GM23338 (cell line): ENCODE measurements around the gene VAPA. TPM values are rescaled to one million over a fixed set of nuclear protein-coding genes. Genes with fewer than 3 reads are reported as not detected.

Experiments used
- ATAC-seq: fragments of 200-7000 bp; cut with Tn5 transposase; 3 replicates; pipeline ENCODE4 v1.9.1; 2020
- DNase-seq: peaks from one replicate; pipeline ENCODE4 v3.0.0-alpha.2; 2015; ENCODE audit warnings: low spot score
- H2AFZ ChIP-seq: fragments of 200-600 bp; sonication (generic); 2 replicates; pipeline ENCODE4 v1.8.0; 2016; ENCODE audit warnings: antibody characterized with exemption, mild to moderate bottlenecking, moderate library complexity
- H3F3A ChIP-seq: fragments of 200-600 bp; sonication (generic); replicated peaks from 2 replicates; pipeline ENCODE4 v1.8.0; 2017; ENCODE audit warnings: antibody characterized with exemption, mixed run types, low read depth
- H3K27ac ChIP-seq: fragments of 200-600 bp; sonication (generic); 2 replicates; pipeline ENCODE4 v1.6.1; 2016; ENCODE audit warnings: low read depth
- H3K27me3 ChIP-seq: fragments of 200-600 bp; sonication (generic); 2 replicates; pipeline ENCODE4 v1.8.0; 2016; ENCODE audit warnings: mild to moderate bottlenecking, mixed run types, moderate library complexity; ENCODE audit not compliant: insufficient read depth
- H3K36me3 ChIP-seq: fragments of 200-600 bp; sonication (generic); 2 replicates; pipeline ENCODE4 v1.8.0; 2016; ENCODE audit warnings: mild to moderate bottlenecking; ENCODE audit not compliant: insufficient read depth
- H3K4me1 ChIP-seq: fragments of 200-600 bp; sonication (generic); 2 replicates; pipeline ENCODE4 v1.8.0; 2016; ENCODE audit warnings: mild to moderate bottlenecking, moderate library complexity; ENCODE audit not compliant: insufficient read depth
- H3K4me2 ChIP-seq: fragments of 200-600 bp; sonication (generic); 2 replicates; pipeline ENCODE4 v1.7.1; 2017; ENCODE audit warnings: mixed run types
- H3K4me3 ChIP-seq: fragments of 200-600 bp; sonication (generic); 2 replicates; pipeline ENCODE4 v1.6.1; 2016; ENCODE audit warnings: mixed run types
- H3K79me2 ChIP-seq: fragments of 200-600 bp; sonication (generic); replicated peaks from 2 replicates; pipeline ENCODE4 v1.8.0; 2017; ENCODE audit warnings: mild to moderate bottlenecking; ENCODE audit not compliant: insufficient read depth
- H3K9me2 ChIP-seq: fragments of 200-600 bp; sonication (generic); 2 replicates; pipeline ENCODE4 v1.8.0; 2017; ENCODE audit not compliant: insufficient read depth
- H4K20me1 ChIP-seq: fragments of 200-600 bp; sonication (generic); replicated peaks from 2 replicates; pipeline ENCODE4 v1.8.0; 2017; ENCODE audit warnings: mild to moderate bottlenecking; ENCODE audit not compliant: insufficient read depth
- H3K27ac Mint-ChIP-seq: 2 replicates; pipeline ENCODE4 v1.8.0; 2020; ENCODE audit warnings: inconsistent platforms, mild to moderate bottlenecking, moderate library complexity, mixed read lengths
- H3K27me3 Mint-ChIP-seq: 3 replicates; pipeline ENCODE4 v1.8.0; 2022; ENCODE audit warnings: low read depth, mild to moderate bottlenecking, moderate library complexity, mixed read lengths, inconsistent platforms; ENCODE audit not compliant: insufficient read depth, poor library complexity
- H3K36me3 Mint-ChIP-seq: 3 replicates; pipeline ENCODE4 v1.8.0; 2021; ENCODE audit warnings: low read depth, mild to moderate bottlenecking, inconsistent platforms, moderate library complexity, mixed read lengths
- H3K4me1 Mint-ChIP-seq: 3 replicates; pipeline ENCODE4 v1.8.0; 2020; ENCODE audit warnings: mild to moderate bottlenecking, inconsistent platforms, mixed read lengths
- H3K4me3 Mint-ChIP-seq: 3 replicates; pipeline ENCODE4 v1.8.0; 2021; ENCODE audit warnings: moderate library complexity, mild to moderate bottlenecking, inconsistent platforms, mixed read lengths
- H3K9me3 Mint-ChIP-seq: 3 replicates; pipeline ENCODE4 v1.8.0; 2020; ENCODE audit warnings: moderate library complexity, mild to moderate bottlenecking, inconsistent platforms, mixed read lengths
- CREB1 ChIP-seq: fragments of 250-450 bp; sonication (Bioruptor Pico); IDR thresholded peaks from 2 replicates; pipeline ENCODE4 v1.5.0; 2020; ENCODE audit warnings: low read depth, mild to moderate bottlenecking, moderate library complexity
- CTCF ChIP-seq, 2 experiments: fragments of 200-600 bp in 1 of 2; sonication (generic) in 1 of 2; conservative IDR thresholded peaks; 2 replicates each; pipeline versions ENCODE4 v1.5.1 to v1.6.1; 2016 to 2017; ENCODE audit warnings: antibody characterized with exemption in 2 of 2, low read depth in 2 of 2, mild to moderate bottlenecking in 2 of 2, moderate library complexity in 1 of 2
- ETS1 ChIP-seq: IDR thresholded peaks from 2 replicates; pipeline ENCODE4 v1.6.1; 2016; ENCODE audit warnings: antibody characterized with exemption
- EZH2phosphoT487 ChIP-seq: fragments of 200-600 bp; sonication (generic); IDR thresholded peaks from one replicate; pipeline ENCODE4 v1.8.1; 2018; ENCODE audit warnings: antibody characterized with exemption; ENCODE audit not compliant: unreplicated experiment
- JUNB ChIP-seq: IDR thresholded peaks from one replicate; pipeline ENCODE4 v1.6.1; 2016; ENCODE audit warnings: antibody characterized with exemption; ENCODE audit not compliant: unreplicated experiment
- NANOG ChIP-seq: IDR thresholded peaks from 2 replicates; pipeline ENCODE4 v1.6.1; 2016; ENCODE audit warnings: antibody characterized with exemption, borderline replicate concordance
- POLR2AphosphoS5 ChIP-seq: IDR thresholded peaks from 2 replicates; pipeline ENCODE4 v1.6.1; 2016; ENCODE audit warnings: antibody characterized with exemption, low read depth
- REST ChIP-seq: IDR thresholded peaks from one replicate; pipeline ENCODE4 v1.6.1; 2018; ENCODE audit warnings: antibody characterized with exemption; ENCODE audit not compliant: unreplicated experiment
- ZNF114 ChIP-seq: fragments of 250-450 bp; sonication (Bioruptor Pico); IDR thresholded peaks from 2 replicates; pipeline ENCODE4 v1.5.0; 2020; ENCODE audit warnings: mild to moderate bottlenecking, moderate library complexity
- ZNF331 ChIP-seq: fragments of 250-450 bp; sonication (Bioruptor Pico); IDR thresholded peaks from 2 replicates; pipeline ENCODE4 v1.5.0; 2020; ENCODE audit warnings: low read depth, mild to moderate bottlenecking, moderate library complexity
- polyA plus RNA-seq: library from polyadenylated mRNA; unstranded; fragments of >200 nt; fragmentation: Nextera tagmentation; extraction: Ambion mirVana; gene quantifications from 2 replicates; pipeline ENCODE4 v1.2.1, GENCODE V29; 2016
- total RNA-seq: library from RNA; depleted of rRNA; stranded (reverse); fragments of >200 nt; shearing (Covaris generic); gene quantifications from 2 replicates; pipeline ENCODE4 v1.2.3, GENCODE V29; 2014

Gene VAPA
- total and polyA plus RNA-seq, 2 experiments from 2014 or later: 162 to 178 TPM

GRCh38 chr18:9992300-9992972, 78.6 kb downstream of the VAPA start:
- H3K27me3 ChIP-seq: no peaks in the 10 kb centered on the region
- no peak for DNase-seq
- Mint-ChIP-seq H3K4me3 (no peak overlapping the region), H3K9me3 (no peaks in the 10 kb centered on the region), H3K27ac (no peak overlapping the region), H3K4me1 (no peaks in the 10 kb centered on the region), H3K36me3 (no peaks in the 10 kb centered on the region), H3K27me3 (peaks cover 5% of the 10 kb centered on the region)
- no peaks in the 10 kb centered on the region for H3K4me1 ChIP-seq
- TF ChIP-seq CTCF (conservative IDR thresholded peaks at IDR 0.05; ENCODE audit: low read depth in 2 of 2) (no peak), POLR2AphosphoS5 (no peak), ETS1 (no peak), CREB1 (no peak)
- H3K79me2 ChIP-seq: no peaks in the 10 kb centered on the region
- H3K4me3 ChIP-seq: no peak overlapping the region
- H3K27ac ChIP-seq: no peak overlapping the region
- H2AFZ ChIP-seq: no peak overlapping the region
- no peak overlapping the region for H3K4me2 ChIP-seq
- no peaks in the 10 kb centered on the region for H3F3A ChIP-seq
- no peaks in the 10 kb centered on the region for H3K9me2 ChIP-seq
- no peaks in the 10 kb centered on the region for H3K36me3 ChIP-seq
- ATAC-seq: no peak
- H4K20me1 ChIP-seq: no peaks in the 10 kb centered on the region

GRCh38 chr18:9992973-9993520, 79.2 kb downstream of the VAPA start:
- no peaks in the 10 kb centered on the region for H3K4me1 Mint-ChIP-seq
- no peaks in the 10 kb centered on the region; the same call in 2 of the 3 replicates for H3K36me3 Mint-ChIP-seq
- DNase-seq (no peak), ATAC-seq (no peak)
- H3K4me3 ChIP-seq: no peak overlapping the region
- H3K79me2 ChIP-seq: no peaks in the 10 kb centered on the region
- H4K20me1 ChIP-seq: no peaks in the 10 kb centered on the region
- peaks cover 5% of the 10 kb centered on the region for H3K27me3 Mint-ChIP-seq
- peaks cover 4% of the 10 kb centered on the region; the same call in 2 of the 3 replicates for H3K9me3 Mint-ChIP-seq
- H3F3A ChIP-seq: no peaks in the 10 kb centered on the region
- no peaks in the 10 kb centered on the region for H3K4me1 ChIP-seq
- H3K36me3 ChIP-seq: no peaks in the 10 kb centered on the region
- H3K27ac ChIP-seq: no peak overlapping the region
- no peak overlapping the region for H3K4me3 Mint-ChIP-seq
- H2AFZ ChIP-seq: peak overlapping the region; percentile 38; the same call in 1 of the 2 replicates
- no peaks in the 10 kb centered on the region; the same call in 1 of the 2 replicates for H3K9me2 ChIP-seq
- no peak overlapping the region for H3K4me2 ChIP-seq
- no peak overlapping the region for H3K27ac Mint-ChIP-seq
- TF ChIP-seq ZNF114 (CRISPR knock-in tag): no peak
- no peak for TF ChIP-seq ZNF331
- no peak for TF ChIP-seq EZH2phosphoT487
- no peak for TF ChIP-seq NANOG
- TF ChIP-seq JUNB: no peak
- no peak for TF ChIP-seq REST
- no peak for TF ChIP-seq ETS1
- no peaks in the 10 kb centered on the region for H3K27me3 ChIP-seq
